GM21447 (cell line): ENCODE results near the gene ZC3H7B.
"Not testable (repeated sequence)": the region's sequence is repeated elsewhere in the genome, so short reads cannot be mapped to it uniquely, and the experiment has no call there.

Experiments
- ATAC-seq: cut with Tn5 transposase; IDR thresholded peaks from one replicate; pipeline ENCODE4 v1.9.1; 2021; ENCODE audit not compliant: unreplicated experiment

The ZC3H7B gene

GRCh38 chr22:41377846-41378245, 76.5 kb downstream of the ZC3H7B start:
- ATAC-seq = no peak

- peak; percentile 18 for ATAC-seq
Observed at GRCh38 chr22:41380993-41381328, 79.6 kb downstream of the ZC3H7B start.

DNA sequence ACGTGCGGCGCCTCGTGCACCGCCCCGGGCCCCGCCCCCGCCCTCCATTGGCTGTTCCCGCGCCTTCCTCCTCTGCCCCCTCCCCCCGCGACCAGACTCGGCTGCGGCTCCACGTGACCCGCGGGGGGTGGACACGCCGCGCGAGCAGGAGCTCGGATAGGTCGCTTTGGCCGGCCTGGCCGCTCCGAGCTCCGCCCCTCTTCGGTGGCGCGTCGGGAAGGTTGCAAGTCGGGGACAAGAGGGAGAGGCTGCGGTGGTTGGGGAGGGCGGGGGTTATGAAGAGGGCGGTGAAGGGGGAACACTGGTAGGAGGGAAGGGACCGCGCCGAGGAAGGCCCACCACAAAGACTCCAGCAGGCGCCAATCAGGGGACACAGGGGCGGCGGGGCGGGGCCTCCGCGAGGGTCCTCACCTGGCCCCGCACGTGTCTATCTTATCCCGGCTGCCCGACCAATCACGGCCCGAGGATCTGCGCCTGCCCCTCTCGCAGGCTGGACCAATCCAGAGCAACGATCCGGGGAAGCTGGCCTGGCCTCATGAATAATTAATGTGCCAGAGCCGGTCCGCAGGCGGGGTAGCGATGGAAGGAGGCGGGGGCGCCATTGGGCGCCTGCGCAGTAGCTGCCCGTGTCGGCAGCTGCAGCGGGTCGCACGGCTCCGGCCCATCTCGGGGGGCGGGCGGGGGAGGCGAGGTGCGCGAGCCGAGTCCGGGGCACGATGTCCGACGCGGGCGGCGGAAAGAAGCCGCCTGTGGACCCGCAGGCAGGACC, 80.2 kb downstream of the ZC3H7B start, which contains the start of gene TEF:
TSS of gene TEF (plus strand) at position 614 of the 769 bp plus-strand sequence. CDS start at position 717, 103 bp downstream.
- ATAC-seq = peak; percentile 82

DNA sequence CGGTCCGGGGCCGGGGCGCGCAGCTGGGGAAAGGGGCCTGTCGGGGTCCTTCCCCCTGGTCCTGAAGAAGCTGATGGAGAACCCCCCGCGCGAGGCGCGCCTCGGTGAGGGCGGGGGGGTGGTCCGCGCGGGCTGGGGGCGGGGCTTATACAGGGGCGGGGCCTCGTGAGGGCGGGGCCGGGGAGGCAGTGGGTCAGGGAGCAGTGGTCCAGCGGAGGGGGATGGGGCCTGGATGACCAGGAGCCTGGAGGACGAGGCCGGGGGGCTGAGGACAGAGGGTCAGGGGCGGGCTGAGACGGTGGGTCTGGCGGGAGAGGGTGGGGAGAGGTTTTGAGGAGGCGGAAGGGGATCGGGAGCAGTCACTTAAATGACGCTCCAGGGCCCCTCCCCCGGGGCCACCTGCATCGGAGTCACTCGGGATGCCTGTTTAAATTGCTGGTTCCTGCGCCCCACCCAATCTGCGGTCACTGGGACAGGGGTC, 80.8 kb downstream of the ZC3H7B start:
- ATAC-seq = peak; percentile 35

DNA sequence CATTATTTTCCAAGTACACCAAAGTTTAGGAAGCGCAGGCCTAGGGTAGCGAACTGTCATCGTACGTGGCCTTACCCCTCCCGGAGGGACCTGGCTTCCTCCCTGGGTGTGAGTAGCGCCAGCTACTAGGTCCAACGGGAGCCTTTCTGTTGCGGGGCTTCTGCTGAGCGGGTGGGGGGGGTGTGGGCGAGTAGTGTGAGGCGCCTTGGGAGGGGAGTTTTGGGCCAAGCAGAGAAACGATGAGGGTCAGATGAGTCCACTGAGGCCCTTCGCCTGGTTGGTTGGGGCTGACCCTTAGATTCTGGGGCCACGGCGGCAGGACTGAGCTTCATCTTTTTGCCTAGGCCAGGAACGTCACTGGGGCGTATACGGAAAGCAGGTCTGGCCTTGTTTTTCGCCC, 81.3 kb downstream of the ZC3H7B start:
- no peak for ATAC-seq

GRCh38 chr22:41383085-41383484, 81.8 kb downstream of the ZC3H7B start:
- no peak for ATAC-seq

DNA sequence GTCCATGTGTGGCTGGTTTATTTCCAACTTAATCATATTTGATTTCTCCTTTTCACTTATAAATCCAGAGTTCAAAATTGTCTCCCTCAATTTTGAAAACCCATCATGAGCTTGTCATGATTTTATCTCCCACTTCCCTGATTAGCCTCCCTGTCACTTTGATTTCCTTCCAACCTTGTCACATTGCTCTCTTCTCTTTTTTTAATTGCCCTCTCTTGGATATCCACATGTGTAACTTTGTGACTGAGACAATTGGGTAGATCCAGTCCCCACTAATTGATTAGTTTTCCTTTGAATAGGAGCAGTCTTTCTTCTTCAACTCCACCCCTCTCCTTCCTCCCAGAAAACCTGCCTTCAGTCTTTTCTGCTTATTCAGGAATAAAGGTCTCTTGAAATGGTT, 82.8 kb downstream of the ZC3H7B start:
- no peak for ATAC-seq

DNA sequence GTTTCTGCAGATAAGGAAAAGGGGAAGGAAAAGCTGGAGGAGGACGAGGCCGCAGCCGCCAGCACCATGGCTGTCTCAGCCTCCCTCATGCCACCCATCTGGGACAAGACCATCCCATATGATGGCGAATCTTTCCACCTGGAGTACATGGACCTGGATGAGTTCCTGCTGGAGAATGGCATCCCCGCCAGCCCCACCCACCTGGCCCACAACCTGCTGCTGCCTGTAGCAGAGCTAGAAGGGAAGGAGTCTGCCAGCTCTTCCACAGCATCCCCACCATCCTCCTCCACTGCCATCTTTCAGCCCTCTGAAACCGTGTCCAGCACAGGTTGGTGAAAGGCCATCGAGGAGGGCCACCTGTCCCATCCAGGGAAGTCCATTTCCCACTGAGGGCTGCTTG, 86.0 kb downstream of the ZC3H7B start:
- no peak for ATAC-seq

GRCh38 chr22:41394012-41394356, 92.7 kb downstream of the ZC3H7B start:
- no peak for ATAC-seq

DNA sequence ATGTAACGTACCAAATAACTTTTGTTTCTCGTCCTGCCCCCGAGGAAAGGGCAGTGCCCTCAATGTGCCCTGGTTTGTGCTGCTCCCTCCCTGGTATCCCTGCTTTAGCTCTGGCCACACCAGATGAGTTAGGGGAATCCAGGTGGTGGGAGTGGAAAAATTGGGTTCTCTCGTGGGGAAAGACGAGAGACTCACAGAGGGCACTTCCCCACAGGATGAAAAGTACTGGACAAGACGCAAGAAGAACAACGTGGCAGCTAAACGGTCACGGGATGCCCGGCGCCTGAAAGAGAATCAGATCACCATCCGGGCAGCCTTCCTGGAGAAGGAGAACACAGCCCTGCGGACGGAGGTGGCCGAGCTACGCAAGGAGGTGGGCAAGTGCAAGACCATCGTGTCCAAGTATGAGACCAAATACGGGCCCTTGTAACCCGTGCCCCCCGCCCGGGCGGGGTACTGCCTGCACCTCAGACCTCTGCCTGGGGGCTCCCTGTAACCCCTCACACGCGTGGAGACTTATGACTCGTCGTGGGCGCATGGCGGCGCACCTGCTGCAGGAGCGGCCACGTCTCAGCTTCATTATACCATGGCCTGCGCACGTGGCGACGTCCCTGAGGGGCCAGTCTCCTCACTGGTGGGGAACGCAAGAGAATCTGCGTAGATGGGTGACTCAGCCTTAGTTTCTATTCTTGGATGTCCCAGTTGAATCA, 94.4 kb downstream of the ZC3H7B start:
- ATAC-seq = no peak

DNA sequence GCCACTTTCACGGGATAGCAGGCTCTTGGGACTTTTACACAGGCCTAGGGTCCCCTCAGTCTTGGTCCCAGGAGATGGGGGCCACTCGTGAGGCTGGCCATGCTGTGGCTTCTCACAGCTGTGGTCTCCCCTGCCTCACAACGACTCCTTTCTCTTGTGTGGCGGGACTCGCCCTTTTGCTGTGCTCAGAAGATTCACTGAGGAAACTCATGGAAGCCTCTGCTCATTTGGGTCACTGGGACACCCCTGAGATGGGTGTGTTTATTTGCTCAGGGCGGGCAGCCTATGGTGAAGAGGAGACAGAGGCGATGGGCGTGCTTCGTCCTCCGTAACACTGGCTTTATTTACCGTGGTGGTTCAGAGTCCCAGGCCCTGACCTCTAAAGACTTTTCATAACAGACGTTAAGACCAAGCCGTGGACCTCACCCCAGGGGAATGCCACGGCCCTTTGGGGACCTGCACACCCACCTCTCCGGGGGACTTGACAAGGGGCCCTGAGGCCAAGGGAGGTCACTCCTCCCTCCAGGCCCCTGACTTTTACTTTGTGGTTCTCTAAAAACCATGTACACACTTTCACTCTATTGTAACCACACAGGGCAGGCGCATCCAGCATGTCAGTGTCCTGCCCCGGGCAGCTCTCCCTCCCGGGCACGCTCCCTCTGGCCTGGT, 96.0 kb downstream of the ZC3H7B start:
- ATAC-seq = no peak

- ATAC-seq = no peak
Observed at GRCh38 chr22:41398921-41399320, 97.6 kb downstream of the ZC3H7B start.

- ATAC-seq = no peak
Observed at GRCh38 chr22:41401781-41402648, 100.7 kb downstream of the ZC3H7B start.

GRCh38 chr22:41402851-41403250, 101.5 kb downstream of the ZC3H7B start:
- ATAC-seq = not testable (repeated sequence)

GRCh38 chr22:41403532-41404318, 102.4 kb downstream of the ZC3H7B start:
- ATAC-seq = peak; percentile 67

DNA sequence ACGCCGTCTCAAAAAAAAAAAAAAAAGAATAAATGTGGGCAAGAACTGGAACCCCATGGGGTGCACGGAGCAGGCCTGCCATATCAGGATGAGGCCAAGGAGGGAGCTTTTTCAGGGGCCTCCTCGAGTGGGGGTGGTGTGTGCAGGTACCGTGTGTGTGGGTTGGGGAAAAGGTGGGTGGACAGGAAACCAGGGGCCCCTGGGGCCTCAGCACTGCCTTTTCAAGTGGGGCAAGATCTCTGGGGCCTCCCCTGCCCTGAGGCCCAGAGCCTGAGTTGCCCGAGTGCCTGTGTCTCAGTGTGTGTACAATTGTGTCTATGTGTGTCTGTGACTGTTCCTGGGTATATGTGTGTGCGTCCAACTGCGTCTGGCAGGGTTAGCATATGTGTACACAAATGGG, 104.3 kb downstream of the ZC3H7B start:
- no peak for ATAC-seq

DNA sequence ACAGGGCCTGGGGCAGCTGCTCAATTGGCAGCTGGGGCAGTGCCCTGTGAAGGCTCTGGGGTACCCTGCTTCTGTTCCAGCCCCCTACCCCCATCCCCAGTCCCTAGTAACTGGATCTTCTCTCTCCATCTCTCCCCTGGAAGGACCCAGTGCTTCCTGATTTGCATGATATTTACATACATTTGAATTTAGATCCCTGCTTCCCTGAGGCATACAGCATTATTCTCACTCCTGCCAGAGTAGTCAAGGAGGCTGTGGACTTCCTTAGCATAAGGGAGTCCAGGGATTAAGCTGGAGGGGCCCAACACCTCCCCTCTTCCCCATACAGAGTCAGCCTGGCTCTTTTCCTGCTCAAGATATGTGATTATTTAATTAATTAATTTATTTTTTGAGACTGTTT, 105.1 kb downstream of the ZC3H7B start:
- ATAC-seq = no peak

GRCh38 chr22:41407433-41407832, 106.1 kb downstream of the ZC3H7B start:
- ATAC-seq = no peak

DNA sequence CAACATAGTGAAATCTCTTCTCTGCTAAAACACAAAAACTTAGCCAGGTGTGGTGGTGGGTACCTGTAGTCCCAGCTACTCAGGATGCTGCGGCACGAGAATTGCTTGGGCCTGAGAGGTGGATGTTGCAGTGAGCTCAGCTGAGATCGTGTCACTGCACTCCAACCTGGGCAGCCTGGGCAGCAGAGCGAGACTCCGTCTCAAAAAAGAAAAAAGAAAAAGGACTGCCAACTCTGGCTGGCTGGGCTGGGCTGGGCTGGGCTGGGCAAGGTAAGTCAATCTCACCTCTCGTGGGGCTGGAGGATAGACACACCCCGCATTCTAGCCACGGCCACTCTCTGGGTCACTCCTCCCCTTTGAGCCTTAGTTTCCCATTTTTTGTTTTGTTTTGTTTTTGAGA, 107.3 kb downstream of the ZC3H7B start:
- no peak for ATAC-seq
